Mononuclear cell (primary cell): ENCODE results near the gene SELENOK. TPM values are rescaled to one million over a fixed set of nuclear protein-coding genes. Genes with fewer than 3 reads are reported as not detected.

Source experiments
- H3K27me3 ChIP-seq: 2 replicates; pipeline ENCODE4 v1.6.0; 2011; ENCODE audit warnings: low read length, control low read depth; ENCODE audit not compliant: insufficient read depth
- H3K4me1 ChIP-seq: 2 replicates; pipeline ENCODE4 v1.5.1; 2011; ENCODE audit warnings: mild to moderate bottlenecking, low read length, control low read depth; ENCODE audit not compliant: insufficient read depth
- H3K4me3 ChIP-seq: 2 replicates; pipeline ENCODE4 v1.5.1; 2011; ENCODE audit warnings: mild to moderate bottlenecking, low read length, moderate library complexity
- H3K9me3 ChIP-seq: 2 replicates; pipeline ENCODE4 v1.5.1; 2011; ENCODE audit warnings: low read depth, mild to moderate bottlenecking, control low read depth, low read length
- total RNA-seq: library from RNA; depleted of rRNA; stranded (reverse); fragments of >200 nt; gene quantifications from one replicate; pipeline ENCODE4 v1.2.3, GENCODE V29; 2012

The SELENOK gene
- total RNA-seq, 1 donor, result 126 TPM

DNA sequence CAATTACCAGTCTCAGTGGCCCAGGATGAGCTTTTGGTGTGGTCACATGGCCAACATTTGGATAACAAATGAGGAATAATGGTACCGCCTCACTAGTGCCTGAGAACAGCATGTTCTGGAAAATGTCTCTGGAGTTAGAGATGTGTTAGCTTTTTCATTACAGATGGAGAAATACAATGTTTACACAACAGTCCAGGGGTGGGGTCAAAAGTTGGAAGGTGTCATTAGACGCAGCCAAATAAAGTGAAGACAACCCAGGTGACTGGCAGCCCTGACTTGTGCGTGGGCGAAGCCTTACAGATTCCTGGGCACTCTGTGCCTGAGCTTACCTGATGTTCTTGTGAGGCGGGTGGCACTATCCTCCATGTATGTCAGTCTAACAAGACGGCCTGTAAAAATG is 32.5 kb downstream of the SELENOK start:
- H3K27me3 ChIP-seq, result no peaks in the 10 kb centered on the region
- H3K4me3 ChIP-seq, result no peak overlapping the region
- no peaks in the 10 kb centered on the region for H3K9me3 ChIP-seq
- H3K4me1 ChIP-seq, result no peaks in the 10 kb centered on the region

DNA sequence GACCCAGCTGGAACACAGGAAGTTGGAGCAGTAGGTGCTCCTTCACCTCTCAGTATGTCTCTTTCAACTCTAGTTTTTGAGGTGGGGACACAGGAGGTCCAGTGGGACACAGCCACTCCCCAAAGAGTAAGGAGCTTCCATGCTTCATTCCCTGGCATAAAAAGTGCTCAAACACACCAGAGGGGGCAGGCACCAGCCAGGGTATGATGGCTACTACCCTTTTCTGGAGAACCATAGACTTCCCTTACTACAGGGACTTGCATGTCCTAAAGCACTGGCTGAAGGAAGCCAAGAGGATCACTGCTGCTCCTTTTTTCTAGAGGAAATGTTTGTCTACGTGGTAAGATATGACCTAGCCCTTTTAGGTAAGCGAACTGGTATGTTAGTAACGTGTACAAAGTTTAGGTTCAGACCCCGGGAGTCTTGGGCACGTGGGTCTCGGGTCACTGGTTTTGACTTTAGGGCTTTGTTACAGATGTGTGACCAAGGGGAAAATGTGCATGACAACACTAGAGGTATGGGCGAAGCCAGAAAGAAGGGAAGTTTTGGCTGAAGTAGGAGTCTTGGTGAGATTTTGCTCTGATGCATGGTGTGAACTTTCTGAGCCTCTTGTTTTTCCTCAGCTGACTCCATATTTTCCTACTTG is 33.4 kb downstream of the SELENOK start:
- no peaks in the 10 kb centered on the region for H3K9me3 ChIP-seq
- no peak overlapping the region for H3K4me3 ChIP-seq
- no peaks in the 10 kb centered on the region for H3K27me3 ChIP-seq
- H3K4me1 ChIP-seq, result no peaks in the 10 kb centered on the region

GRCh38 chr3:53856964-53857363 is 34.7 kb downstream of the SELENOK start:
- Histone ChIP-seq H3K4me3 (no peak overlapping the region), H3K4me1 (no peaks in the 10 kb centered on the region), H3K27me3 (no peaks in the 10 kb centered on the region), H3K9me3 (no peaks in the 10 kb centered on the region)

GRCh38 chr3:53850895-53851294 is 40.8 kb downstream of the SELENOK start:
- peaks cover 8% of the 10 kb centered on the region for H3K4me1 ChIP-seq
- no peak overlapping the region for H3K4me3 ChIP-seq
- H3K27me3 ChIP-seq, result peaks cover 30% of the 10 kb centered on the region
- no peaks in the 10 kb centered on the region for H3K9me3 ChIP-seq

- H3K4me3 ChIP-seq, result no peak overlapping the region
- peaks cover 11% of the 10 kb centered on the region for H3K4me1 ChIP-seq
- no peaks in the 10 kb centered on the region for H3K9me3 ChIP-seq
- H3K27me3 ChIP-seq, result peaks cover 38% of the 10 kb centered on the region
These were observed 41.7 kb downstream of the SELENOK start for GRCh38 chr3:53849916-53850315.

DNA sequence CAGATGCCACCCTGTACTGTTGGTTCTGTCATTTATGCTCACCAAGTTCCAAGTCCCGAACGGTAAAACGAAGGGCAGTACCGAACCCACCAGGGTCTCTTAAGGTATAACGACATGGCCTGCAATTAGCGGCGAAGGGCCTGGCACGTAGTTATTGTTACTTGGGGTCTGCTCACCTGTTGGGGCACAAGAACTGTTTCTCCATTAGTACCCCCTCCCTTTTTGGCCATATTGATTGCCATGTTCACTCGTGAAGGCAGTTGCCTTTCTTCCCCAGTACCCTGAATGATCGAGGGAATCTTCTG is 44.9 kb downstream of the SELENOK start:
- Histone ChIP-seq H3K4me3 (no peak overlapping the region), H3K4me1 (peaks cover 11% of the 10 kb centered on the region), H3K9me3 (no peaks in the 10 kb centered on the region), H3K27me3 (peaks cover 44% of the 10 kb centered on the region)

GRCh38 chr3:53846134-53846850 is 45.4 kb downstream of the SELENOK start, which contains the start of the genes CHDH and IL17RB:
Gene CHDH (minus strand): TSS chr3:53846419. CDS start chr3:53824008, 22,411 bp downstream.
Gene IL17RB (plus strand): TSS chr3:53846568. CDS start chr3:53846589, 21 bp downstream.
- H3K27me3 ChIP-seq, result peaks cover 44% of the 10 kb centered on the region
- no peaks in the 10 kb centered on the region for H3K9me3 ChIP-seq
- peak within 1 kb of the TSS; percentile 34 for H3K4me3 ChIP-seq
- peaks cover 11% of the 10 kb centered on the region for H3K4me1 ChIP-seq

DNA sequence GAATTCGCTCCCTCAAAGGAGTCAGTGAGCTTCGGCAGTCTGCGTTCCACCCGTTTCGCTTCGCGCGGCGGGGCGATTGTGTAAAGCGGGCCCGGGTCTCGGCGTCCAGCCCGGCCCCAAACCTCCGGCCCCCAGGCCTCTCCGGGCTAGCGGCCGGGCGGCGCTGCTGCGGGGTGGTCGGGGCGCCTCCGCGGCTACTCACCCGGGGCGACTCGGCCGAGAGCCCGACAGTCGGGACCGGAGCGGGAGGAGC is 45.9 kb downstream of the SELENOK start:
- peak overlapping the region; percentile 34 for H3K4me3 ChIP-seq
- H3K4me1 ChIP-seq, result peaks cover 11% of the 10 kb centered on the region
- H3K27me3 ChIP-seq, result peaks cover 44% of the 10 kb centered on the region
- H3K9me3 ChIP-seq, result no peaks in the 10 kb centered on the region

- Histone ChIP-seq H3K27me3 (peaks cover 44% of the 10 kb centered on the region), H3K4me1 (peaks cover 11% of the 10 kb centered on the region), H3K9me3 (no peaks in the 10 kb centered on the region), H3K4me3 (peak overlapping the region; percentile 34)
These were observed 46.4 kb downstream of the SELENOK start for GRCh38 chr3:53845103-53845880.

GRCh38 chr3:53844262-53845102 is 47.2 kb downstream of the SELENOK start:
- Histone ChIP-seq H3K27me3 (peaks cover 44% of the 10 kb centered on the region), H3K4me3 (no peak overlapping the region), H3K9me3 (no peaks in the 10 kb centered on the region), H3K4me1 (peaks cover 11% of the 10 kb centered on the region)

DNA sequence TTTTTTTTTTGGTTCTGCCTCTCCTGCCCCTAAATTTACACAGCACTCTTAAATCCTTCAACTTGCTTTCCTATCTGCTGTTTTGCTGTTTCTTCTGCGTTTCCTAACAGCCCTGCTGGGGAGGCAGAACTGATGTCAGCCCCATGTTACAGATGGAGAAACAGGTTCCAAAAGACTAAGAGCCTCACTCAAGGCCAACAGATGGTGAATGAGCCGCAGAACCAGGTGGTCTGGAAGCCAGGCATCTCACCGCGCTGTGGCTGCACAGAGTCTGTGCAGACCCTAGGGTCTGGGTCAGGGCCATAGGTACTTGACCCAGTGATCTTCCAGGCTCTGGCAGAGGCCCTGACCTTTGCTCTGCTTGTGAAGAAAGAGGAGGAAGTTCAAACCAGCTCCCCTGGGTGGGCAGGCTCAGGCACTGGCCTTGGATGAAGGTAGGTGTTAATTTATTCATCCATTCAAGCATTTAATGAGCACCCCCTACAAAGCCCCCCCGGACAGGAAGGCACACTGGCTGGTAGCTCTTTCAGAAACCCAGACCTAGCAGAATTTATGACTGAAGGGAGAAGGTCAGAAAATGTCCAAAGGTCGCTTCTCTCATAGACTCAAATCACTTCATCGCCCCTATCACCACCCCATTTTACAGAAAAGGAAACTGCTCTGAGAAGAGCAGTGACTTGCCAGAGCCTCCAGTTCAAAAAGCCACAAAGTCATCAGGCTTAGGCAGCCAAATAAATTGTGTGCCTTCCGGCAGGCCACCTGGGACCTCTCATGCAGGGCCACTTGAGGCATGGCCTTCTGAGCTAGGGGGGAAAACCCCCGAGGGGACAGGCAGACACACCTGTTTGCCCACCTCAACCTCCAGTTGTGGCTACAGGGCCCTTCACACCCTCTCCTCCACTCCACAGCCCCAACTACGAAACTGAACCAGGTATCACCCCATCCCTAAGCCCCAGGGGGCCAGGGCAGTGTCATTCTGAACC is 48.2 kb downstream of the SELENOK start:
- Histone ChIP-seq H3K9me3 (no peaks in the 10 kb centered on the region), H3K27me3 (peaks cover 37% of the 10 kb centered on the region), H3K4me1 (peaks cover 11% of the 10 kb centered on the region), H3K4me3 (no peak overlapping the region)

- H3K4me1 ChIP-seq, result peaks cover 11% of the 10 kb centered on the region
- H3K9me3 ChIP-seq, result no peaks in the 10 kb centered on the region
- H3K27me3 ChIP-seq, result peaks cover 28% of the 10 kb centered on the region
- H3K4me3 ChIP-seq, result no peak overlapping the region
These were observed 49.0 kb downstream of the SELENOK start for GRCh38 chr3:53842436-53843194.

DNA sequence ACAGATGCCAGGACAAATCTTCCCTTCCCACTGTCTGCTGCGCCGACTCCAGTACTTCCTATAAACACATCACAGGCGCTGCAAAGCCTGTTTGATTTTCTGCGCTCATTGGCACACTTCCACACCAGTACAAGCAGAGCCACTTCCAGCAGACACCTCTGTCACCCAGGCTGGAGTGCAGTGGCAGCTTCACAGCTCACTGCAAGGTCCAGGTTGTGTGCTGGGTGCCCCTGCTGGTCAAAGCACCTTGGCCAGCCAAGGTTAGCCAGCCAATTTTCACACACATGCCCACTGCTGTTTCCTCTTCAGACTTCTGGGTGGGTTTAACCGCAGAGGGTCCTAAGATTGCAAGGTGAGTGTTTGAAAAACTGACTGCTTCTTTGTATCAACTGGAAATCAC is 50.4 kb downstream of the SELENOK start:
- Histone ChIP-seq H3K27me3 (peaks cover 16% of the 10 kb centered on the region), H3K9me3 (no peaks in the 10 kb centered on the region), H3K4me1 (peaks cover 6% of the 10 kb centered on the region), H3K4me3 (no peak overlapping the region)
